ENCODE measurements around the gene PLCG2. TPM values are rescaled to one million over a fixed set of nuclear protein-coding genes. Genes with fewer than 3 reads are reported as not detected.

The PLCG2 gene
- total RNA-seq, 2 donors from 2014 or later: 8.0 to 25.6 TPM

DNA sequence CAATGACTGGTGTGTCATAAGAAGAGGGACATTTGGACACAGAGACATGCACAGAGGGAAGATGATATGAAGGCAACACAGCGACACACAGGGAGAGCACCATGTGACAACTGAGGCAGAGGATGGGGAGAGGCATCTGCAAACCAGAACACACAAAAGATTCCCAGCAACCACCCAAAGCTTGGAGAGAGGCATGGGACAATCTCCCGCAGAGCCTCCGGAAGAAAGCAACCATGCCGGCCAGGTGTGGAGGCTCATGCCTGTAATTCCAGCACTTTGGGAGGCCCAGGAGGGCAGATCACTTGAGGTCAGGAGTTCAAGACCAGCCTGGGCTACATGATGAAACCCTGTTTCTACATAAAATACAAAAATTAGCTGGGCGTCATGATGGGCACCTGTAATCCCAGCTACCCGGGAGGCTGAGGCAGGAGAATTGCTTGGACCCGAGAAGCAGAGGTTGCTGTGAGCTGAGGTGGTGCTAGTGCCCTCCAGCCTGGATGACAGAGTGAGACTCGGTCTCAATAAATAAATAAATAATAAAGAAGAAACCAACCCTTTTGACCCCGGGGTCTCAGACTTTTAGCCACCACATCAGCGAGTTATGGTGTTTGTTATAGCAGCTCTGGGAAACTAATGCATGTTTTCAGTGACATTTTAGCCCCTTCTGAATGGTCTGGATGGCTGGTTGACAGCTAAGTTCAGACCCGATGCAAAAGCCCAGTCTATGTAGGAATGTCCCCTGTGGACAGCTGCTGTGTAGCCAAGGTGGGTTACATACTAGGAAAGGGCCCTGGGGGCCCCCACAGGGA, 13.8 kb upstream of the PLCG2 start:
- DNase-seq: no peak
- Mint-ChIP-seq H3K4me3 (no peak overlapping the region), H3K27ac (no peak overlapping the region), H3K9me3 (no peaks in the 10 kb centered on the region), H3K27me3 (ENCODE audit: low read depth) (peaks cover 8% of the 10 kb centered on the region), H3K36me3 (ENCODE audit: insufficient read depth in 2 of 2) (no peaks in the 10 kb centered on the region), H3K4me1 (ENCODE audit: low read depth) (no peaks in the 10 kb centered on the region)
- ATAC-seq (replicated peaks in 1 of 2): no peak

DNA sequence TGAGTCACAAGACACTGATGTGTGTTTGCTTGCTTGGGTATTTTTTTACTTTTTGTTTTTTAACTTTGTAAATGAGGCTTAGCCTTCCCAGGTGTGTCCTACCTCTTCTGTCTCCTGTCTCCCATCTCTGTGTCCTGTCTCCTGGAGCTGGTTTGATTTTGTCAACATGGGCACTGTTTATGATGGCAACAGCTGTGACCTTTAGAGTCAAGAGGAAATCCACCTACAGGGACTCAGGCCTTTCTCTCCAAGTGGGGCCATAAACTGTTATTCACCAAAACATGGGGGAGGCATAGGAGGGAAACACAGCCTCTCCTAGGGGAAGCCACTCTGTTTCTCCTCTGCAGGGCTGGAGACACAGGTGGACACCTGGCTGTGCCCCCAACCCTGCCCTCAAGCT, 13.1 kb upstream of the PLCG2 start:
- peaks cover 8% of the 10 kb centered on the region for H3K27me3 Mint-ChIP-seq (ENCODE audit: low read depth)
- H3K27ac Mint-ChIP-seq: no peak overlapping the region
- no peaks in the 10 kb centered on the region for H3K9me3 Mint-ChIP-seq
- no peak overlapping the region for H3K4me3 Mint-ChIP-seq
- H3K36me3 Mint-ChIP-seq (ENCODE audit: insufficient read depth in 2 of 2): no peaks in the 10 kb centered on the region
- peaks cover under 1% of the 10 kb centered on the region for H3K4me1 Mint-ChIP-seq (ENCODE audit: low read depth)
- ATAC-seq (replicated peaks in 1 of 2) (no peak), DNase-seq (no peak)

DNA sequence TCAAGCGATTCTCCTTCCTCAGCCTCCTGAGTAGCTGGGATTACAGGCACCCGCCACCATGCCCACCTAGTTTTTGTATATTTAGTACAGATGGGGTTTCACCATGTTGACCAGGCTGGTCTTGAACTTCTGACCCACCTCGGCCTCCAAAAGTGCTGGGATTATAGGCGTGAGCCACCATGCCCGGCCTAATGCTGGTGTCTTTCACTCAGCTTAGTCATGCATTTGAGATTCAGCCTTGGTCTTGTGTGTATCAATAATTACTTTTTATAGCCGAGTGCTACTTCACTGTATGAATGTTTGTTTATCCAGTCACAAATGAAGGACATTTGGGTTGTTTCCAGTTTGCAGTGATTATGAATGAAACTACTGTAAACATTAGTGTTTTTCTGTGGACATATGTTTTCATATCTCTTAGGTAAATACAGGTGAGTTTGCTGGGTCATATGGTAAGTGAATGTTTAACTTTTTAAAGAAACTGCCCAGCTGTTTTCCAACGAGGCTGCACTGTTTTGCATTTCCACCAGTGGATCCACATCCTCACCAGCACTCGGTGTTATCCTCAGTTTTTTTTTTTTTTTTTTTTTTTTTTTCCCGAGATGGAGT, 11.0 kb upstream of the PLCG2 start:
- DNase-seq (no peak), ATAC-seq (replicated peaks in 1 of 2) (no peak)
- Mint-ChIP-seq H3K9me3 (no peaks in the 10 kb centered on the region), H3K4me1 (ENCODE audit: low read depth) (peaks cover 4% of the 10 kb centered on the region), H3K4me3 (no peak overlapping the region), H3K27me3 (ENCODE audit: low read depth) (peaks cover 8% of the 10 kb centered on the region), H3K27ac (no peak overlapping the region), H3K36me3 (ENCODE audit: insufficient read depth in 2 of 2) (no peaks in the 10 kb centered on the region)

DNA sequence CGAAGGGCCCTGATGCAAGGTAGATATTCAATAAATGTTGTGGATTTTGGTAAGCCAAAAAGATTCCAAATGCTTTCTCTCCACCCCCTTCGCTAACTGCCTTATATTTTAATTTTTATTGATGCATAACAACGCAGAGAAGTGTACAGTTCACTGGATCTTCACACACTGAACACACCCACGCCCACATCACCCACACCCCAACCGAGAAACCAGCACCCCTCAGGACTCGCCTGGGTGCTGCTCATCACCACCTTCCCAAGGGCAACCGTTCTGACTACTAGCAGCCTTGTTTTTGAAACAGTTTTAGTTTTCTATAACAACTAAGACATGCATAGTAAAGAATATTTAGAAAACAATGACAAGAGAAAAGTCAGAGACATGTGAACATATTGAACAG, 9.1 kb upstream of the PLCG2 start:
- Mint-ChIP-seq H3K36me3 (ENCODE audit: insufficient read depth in 2 of 2) (no peaks in the 10 kb centered on the region), H3K9me3 (no peaks in the 10 kb centered on the region), H3K27ac (no peak overlapping the region), H3K4me3 (no peak overlapping the region), H3K4me1 (ENCODE audit: low read depth) (peaks cover 4% of the 10 kb centered on the region), H3K27me3 (ENCODE audit: low read depth) (peaks cover 9% of the 10 kb centered on the region)
- no peak for ATAC-seq (replicated peaks in 1 of 2)
- no peak for DNase-seq

DNA sequence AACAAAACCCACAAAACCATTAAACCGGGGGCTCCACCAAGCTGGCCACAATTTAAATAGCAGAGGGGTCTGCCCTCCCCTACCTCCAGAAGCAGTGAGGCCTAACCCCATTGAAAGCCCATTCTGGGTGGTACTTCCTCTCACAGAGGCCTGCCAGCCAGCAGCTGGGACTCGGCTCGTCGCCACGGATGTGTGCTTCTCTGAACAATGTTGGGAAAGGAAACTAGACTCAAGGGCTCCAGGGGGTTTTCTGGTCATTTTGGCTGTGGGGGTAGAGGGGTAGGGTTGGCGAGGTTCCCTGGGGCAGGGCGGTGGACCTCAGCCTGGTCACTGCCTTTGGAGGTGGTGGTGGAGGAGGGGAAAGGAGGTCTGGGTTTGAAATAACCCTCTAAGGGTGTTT, 4.7 kb upstream of the PLCG2 start:
- no peak for ATAC-seq (replicated peaks in 1 of 2)
- Mint-ChIP-seq H3K27ac (no peak overlapping the region), H3K36me3 (ENCODE audit: insufficient read depth in 2 of 2) (peaks cover 0 to 1% of the 10 kb centered on the region in 2 donors)

GRCh38 chr16:81775570-81775969, 3.5 kb upstream of the PLCG2 start:
- peaks cover 0 to 1% of the 10 kb centered on the region in 2 donors for H3K36me3 Mint-ChIP-seq (ENCODE audit: insufficient read depth in 2 of 2)
- H3K9me3 Mint-ChIP-seq: no peaks in the 10 kb centered on the region
- peaks cover 32% of the 10 kb centered on the region for H3K27me3 Mint-ChIP-seq (ENCODE audit: low read depth)
- ATAC-seq (replicated peaks in 1 of 2) (no peak), DNase-seq (no peak)
- no peak overlapping the region for H3K27ac Mint-ChIP-seq
- H3K4me1 Mint-ChIP-seq (ENCODE audit: low read depth): peaks cover 20% of the 10 kb centered on the region
- no peak overlapping the region for H3K4me3 Mint-ChIP-seq

More for the DNA sequence above, 4.7 kb upstream of the PLCG2 start:
- no peak overlapping the region for H3K4me3 Mint-ChIP-seq
- H3K9me3 Mint-ChIP-seq: no peaks in the 10 kb centered on the region
- no peak for DNase-seq
- peaks cover 22% of the 10 kb centered on the region for H3K27me3 Mint-ChIP-seq (ENCODE audit: low read depth)
- peaks cover 13% of the 10 kb centered on the region for H3K4me1 Mint-ChIP-seq (ENCODE audit: low read depth)

DNA sequence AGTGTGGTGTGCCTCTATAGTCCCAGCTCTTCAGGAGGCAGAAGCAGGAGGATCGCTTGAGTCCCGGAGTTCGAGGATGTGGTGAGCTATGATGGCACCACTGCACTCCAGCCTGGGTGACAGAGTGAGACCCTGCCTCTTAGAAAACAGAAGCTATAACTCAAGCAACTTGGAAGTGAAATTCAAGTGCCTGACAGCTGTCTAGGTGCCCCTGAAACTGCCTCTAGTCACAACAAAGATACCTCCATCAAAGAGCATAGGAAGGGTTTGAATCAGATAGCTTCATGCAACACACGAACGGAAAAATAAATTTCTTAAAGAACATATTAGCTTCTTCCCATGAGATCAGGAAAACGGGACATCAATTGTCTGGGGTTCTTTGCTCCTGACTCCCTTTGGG, 860 bp upstream of the PLCG2 start:
- Mint-ChIP-seq H3K4me3 (peak overlapping the region; percentile 82 to 90), H3K27ac (no peak overlapping the region), H3K9me3 (no peaks in the 10 kb centered on the region), H3K36me3 (ENCODE audit: insufficient read depth in 2 of 2) (peaks cover 0 to 1% of the 10 kb centered on the region in 2 donors), H3K27me3 (ENCODE audit: low read depth) (peaks cover 55% of the 10 kb centered on the region), H3K4me1 (ENCODE audit: low read depth) (peaks cover 15% of the 10 kb centered on the region)
- DNase-seq (no peak), ATAC-seq (replicated peaks in 1 of 2) (no peak)

DNA sequence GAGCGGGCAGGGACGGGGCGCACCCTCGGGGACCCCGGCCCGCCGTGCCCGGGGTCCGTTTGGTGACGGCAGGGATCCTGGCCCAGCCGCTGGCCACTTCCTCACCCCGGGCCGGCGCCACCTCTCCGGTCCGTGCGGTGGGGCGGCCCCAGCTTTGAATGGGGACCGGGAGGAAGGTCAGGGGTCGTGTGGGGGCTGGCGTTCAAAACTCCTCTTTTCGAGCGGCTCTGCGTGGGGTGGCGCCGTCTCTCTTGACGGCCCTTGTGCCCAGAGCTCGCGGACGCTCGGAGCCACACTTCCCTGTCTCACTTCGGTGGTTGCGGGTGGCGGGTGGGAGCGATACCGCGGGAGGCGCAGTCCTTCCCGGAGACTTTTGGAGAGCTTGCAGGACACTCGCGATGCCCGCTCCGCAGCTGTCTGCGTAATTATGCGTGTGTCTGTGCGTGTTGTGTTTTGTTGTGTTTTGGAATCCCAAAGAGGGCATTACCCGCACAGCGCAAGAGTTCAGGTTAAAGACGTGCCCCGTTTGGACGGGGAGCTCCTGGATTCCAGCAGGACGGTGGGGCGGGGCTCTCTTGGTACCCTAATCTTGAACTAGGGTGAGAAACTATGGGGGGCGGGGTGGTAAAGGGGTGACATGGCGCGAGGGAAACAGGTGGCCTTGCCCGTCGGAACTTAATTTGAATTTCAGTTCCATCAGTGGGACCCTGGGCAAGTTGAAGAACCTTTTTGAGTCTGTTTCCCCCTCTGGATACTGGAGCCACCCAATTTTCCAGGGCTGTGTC, 637 bp downstream of the PLCG2 start:
- Mint-ChIP-seq H3K9me3 (no peaks in the 10 kb centered on the region), H3K27ac (no peak overlapping the region), H3K4me1 (ENCODE audit: low read depth) (peaks cover 15% of the 10 kb centered on the region), H3K36me3 (ENCODE audit: insufficient read depth in 2 of 2) (peaks cover 0 to 1% of the 10 kb centered on the region in 2 donors), H3K27me3 (ENCODE audit: low read depth) (peaks cover 55% of the 10 kb centered on the region), H3K4me3 (peak overlapping the region; percentile 87 to 90)
- peak; percentile 30 to 31 for DNase-seq
- ATAC-seq (replicated peaks in 1 of 2): peak; percentile 24 to 35

- Mint-ChIP-seq H3K36me3 (ENCODE audit: insufficient read depth in 2 of 2) (peaks cover 0 to 1% of the 10 kb centered on the region in 2 donors), H3K4me1 (ENCODE audit: low read depth) (peaks cover 15% of the 10 kb centered on the region), H3K9me3 (no peaks in the 10 kb centered on the region), H3K4me3 (peak overlapping the region; percentile 87 to 90), H3K27me3 (ENCODE audit: low read depth) (peaks cover 50% of the 10 kb centered on the region), H3K27ac (no peak overlapping the region)
- ATAC-seq (replicated peaks in 1 of 2) (no peak), DNase-seq (no peak)
Observed at GRCh38 chr16:81780350-81780749, 1.3 kb downstream of the PLCG2 start.

DNA sequence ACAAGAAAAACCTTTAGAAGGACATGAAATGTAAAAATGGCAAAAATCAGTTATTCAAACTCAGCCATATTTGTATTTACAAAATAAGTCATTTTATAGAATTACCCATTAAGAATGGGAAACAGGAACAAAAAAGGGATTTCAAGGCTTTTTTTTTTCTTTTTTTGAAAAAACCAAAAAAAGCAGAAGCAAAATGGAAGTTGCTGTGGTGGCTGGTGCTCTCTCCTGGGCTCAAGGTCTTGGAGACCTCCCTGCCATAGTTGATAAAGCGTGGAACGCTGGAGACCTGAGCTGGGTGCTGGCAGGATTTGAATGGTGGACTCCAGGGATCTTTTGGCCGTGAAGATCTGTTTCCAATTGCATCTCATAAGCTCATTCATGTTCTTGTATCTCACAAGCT, 3.1 kb downstream of the PLCG2 start:
- H3K27me3 Mint-ChIP-seq (ENCODE audit: low read depth): peaks cover 49% of the 10 kb centered on the region
- ATAC-seq (replicated peaks in 1 of 2): no peak
- no peak overlapping the region for H3K4me3 Mint-ChIP-seq
- H3K27ac Mint-ChIP-seq: no peak overlapping the region
- DNase-seq: no peak
- peaks cover 15% of the 10 kb centered on the region for H3K4me1 Mint-ChIP-seq (ENCODE audit: low read depth)
- H3K36me3 Mint-ChIP-seq (ENCODE audit: insufficient read depth in 2 of 2): peaks cover 0 to 1% of the 10 kb centered on the region in 2 donors
- H3K9me3 Mint-ChIP-seq: no peaks in the 10 kb centered on the region

GRCh38 chr16:81784072-81784795, 5.1 kb downstream of the PLCG2 start:
- Mint-ChIP-seq H3K4me3 (no peak overlapping the region), H3K27ac (no peak overlapping the region), H3K4me1 (ENCODE audit: low read depth) (peaks cover 6% of the 10 kb centered on the region), H3K36me3 (ENCODE audit: insufficient read depth in 2 of 2) (no peaks in the 10 kb centered on the region), H3K27me3 (ENCODE audit: low read depth) (peaks cover 33% of the 10 kb centered on the region), H3K9me3 (no peaks in the 10 kb centered on the region)
- DNase-seq (no peak), ATAC-seq (replicated peaks in 1 of 2) (no peak)

DNA sequence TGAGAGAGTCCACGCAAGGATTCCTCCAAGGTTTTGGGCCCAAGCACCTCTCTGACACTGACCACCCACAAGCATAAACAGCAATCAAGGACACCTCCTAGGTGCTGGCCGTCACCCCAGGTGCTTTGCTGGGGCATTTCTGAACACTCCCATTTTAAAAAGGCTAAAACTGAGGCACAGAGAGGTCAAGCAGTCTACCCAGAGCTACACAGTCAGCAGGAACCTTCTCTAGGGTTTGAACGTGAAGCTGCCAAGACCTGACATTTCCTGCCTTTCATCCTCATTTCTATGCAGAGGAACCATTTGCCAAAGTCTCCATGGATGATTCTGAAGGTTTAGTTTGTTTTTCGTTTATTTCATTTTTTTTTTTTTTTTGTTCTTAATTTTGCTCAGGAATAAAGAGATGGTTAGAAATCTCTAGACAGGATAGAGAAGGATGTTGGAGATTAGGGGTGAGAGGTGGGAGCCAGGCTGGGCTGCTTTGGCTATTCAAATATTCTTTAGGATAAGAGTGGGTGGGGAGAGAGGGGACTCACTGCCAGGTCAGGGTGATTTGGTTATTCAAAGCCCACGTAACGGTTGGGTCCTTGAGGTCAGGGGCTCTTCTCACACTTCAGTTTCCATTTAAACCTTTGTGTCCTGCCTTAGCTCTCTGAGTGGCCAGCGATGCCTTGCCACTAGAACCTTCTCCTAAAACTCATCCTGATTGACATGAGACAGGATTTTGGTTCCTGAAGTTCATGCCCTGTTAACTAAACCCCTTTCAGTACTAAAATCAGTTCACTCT, 6.2 kb downstream of the PLCG2 start:
- H3K4me1 Mint-ChIP-seq (ENCODE audit: low read depth): no peaks in the 10 kb centered on the region
- no peak for ATAC-seq (replicated peaks in 1 of 2)
- DNase-seq: no peak
- H3K27me3 Mint-ChIP-seq (ENCODE audit: low read depth): peaks cover 32% of the 10 kb centered on the region
- no peaks in the 10 kb centered on the region for H3K36me3 Mint-ChIP-seq (ENCODE audit: insufficient read depth in 2 of 2)
- no peak overlapping the region for H3K4me3 Mint-ChIP-seq
- no peaks in the 10 kb centered on the region for H3K9me3 Mint-ChIP-seq
- H3K27ac Mint-ChIP-seq: no peak overlapping the region

Data from activated T-cell treated with anti-CD3 and anti-CD28 coated beads, Interleukin-2, amount 50 U/mL, for 72 hours (primary cell).